H1 (cell line): ENCODE data around the gene ICA1. TPM values are rescaled to one million over a fixed set of nuclear protein-coding genes. Genes with fewer than 3 reads are reported as not detected.

Experiments used
- CTCF ChIA-PET: fragments of 300-600 bp; sonication (Branson Sonifier 250); formaldehyde crosslinking; loops from one replicate; lab custom pipeline; 2021; ENCODE audit not compliant: partially characterized antibody; lab: Charles Lee
- POLR2A ChIA-PET: fragments of 300-600 bp; sonication (Branson Sonifier 250); formaldehyde crosslinking; loops from one replicate; lab custom pipeline; 2021; ENCODE audit warnings: inconsistent platforms; ENCODE audit not compliant: partially characterized antibody; lab: Charles Lee
- DNase-seq, 2 experiments: peaks; one replicate each; pipeline versions ENCODE4 v3.0.0 to v3.0.0-alpha.2; 2010 to 2022; ENCODE audit warnings: low spot score in 2 of 2, low read depth in 1 of 2, mixed read lengths in 1 of 2
- FAIRE-seq: peaks from 2 replicates; lab custom pipeline; 2011; peaks lifted over from hg19 to GRCh38; lab: Jason Lieb, UNC
- H2AFZ ChIP-seq: 2 replicates; pipeline ENCODE4 v1.8.1; 2012; ENCODE audit warnings: low read length, inconsistent platforms
- H2AK5ac ChIP-seq: 2 replicates; pipeline ENCODE4 v1.6.1; 2013; ENCODE audit warnings: low read depth, low read length
- H2BK120ac ChIP-seq: replicated peaks from 2 replicates; pipeline ENCODE3; 2013; ENCODE audit warnings: low read depth, low read length, inconsistent platforms
- H2BK12ac ChIP-seq: 2 replicates; pipeline ENCODE4 v1.6.1; 2013; ENCODE audit warnings: low read depth, low read length
- H2BK15ac ChIP-seq: 2 replicates; pipeline ENCODE4 v1.6.1; 2013; ENCODE audit warnings: low read length
- H2BK20ac ChIP-seq: 2 replicates; pipeline ENCODE4 v1.6.1; 2013; ENCODE audit warnings: low read length
- H2BK5ac ChIP-seq: 2 replicates; pipeline ENCODE4 v1.6.1; 2013; ENCODE audit warnings: low read depth, low read length
- H3K14ac ChIP-seq: 2 replicates; pipeline ENCODE4 v1.6.1; 2013; ENCODE audit warnings: inconsistent platforms; ENCODE audit not compliant: insufficient read length
- H3K18ac ChIP-seq: 2 replicates; pipeline ENCODE4 v1.6.1; 2013; ENCODE audit warnings: low read length; ENCODE audit errors: extremely low read depth
- H3K23ac ChIP-seq: 2 replicates; pipeline ENCODE4 v1.6.1; 2013; ENCODE audit warnings: inconsistent platforms; ENCODE audit not compliant: insufficient read length
- H3K23me2 ChIP-seq: 2 replicates; pipeline ENCODE4 v1.6.1; 2013; ENCODE audit warnings: low read depth, low read length
- H3K27ac ChIP-seq: 2 replicates; pipeline ENCODE4 v1.6.1; 2011; ENCODE audit warnings: low read depth, low read length, inconsistent platforms
- H3K27me3 ChIP-seq, 4 experiments: replicated peaks in 1 of 4; 1 replicate in 1 of 4; 2 replicates in 3 of 4; pipeline versions ENCODE4 v1.6.1 to v1.8.1; 2011 to 2013; ENCODE audit warnings: low read length in 3 of 4, mild to moderate bottlenecking in 3 of 4, inconsistent platforms in 2 of 4, mixed read lengths in 2 of 4, moderate library complexity in 1 of 4; ENCODE audit not compliant: control insufficient read depth in 3 of 4, insufficient read depth in 3 of 4; ENCODE audit errors: extremely low read depth in 1 of 4
- H3K36me3 ChIP-seq, 4 experiments: 2 replicates each; pipeline versions ENCODE4 v1.6.1 to v1.8.1; 2011 to 2013; ENCODE audit warnings: mild to moderate bottlenecking in 4 of 4, low read length in 3 of 4, moderate library complexity in 2 of 4, control low read depth in 1 of 4, inconsistent platforms in 1 of 4; ENCODE audit not compliant: insufficient read depth in 4 of 4, control insufficient read depth in 2 of 4
- H3K4ac ChIP-seq: replicated peaks from 2 replicates; pipeline ENCODE3; 2013; ENCODE audit warnings: low read length, low read depth, mixed read lengths, inconsistent platforms; ENCODE audit not compliant: insufficient read length
- H3K4me1 ChIP-seq, 4 experiments: replicated peaks in 1 of 4; 1 replicate in 1 of 4; 2 replicates in 3 of 4; pipeline versions ENCODE4 v1.6.1 to v1.8.1; 2011 to 2013; ENCODE audit warnings: low read length in 3 of 4, inconsistent platforms in 2 of 4, mixed read lengths in 1 of 4; ENCODE audit not compliant: insufficient read depth in 4 of 4, control insufficient read depth in 3 of 4
- H3K4me2 ChIP-seq, 2 experiments: 2 replicates each; pipeline versions ENCODE4 v1.6.1 to v1.8.1; 2011 to 2013; ENCODE audit warnings: low read depth in 2 of 2, low read length in 2 of 2, control low read depth in 1 of 2, inconsistent platforms in 1 of 2, mild to moderate bottlenecking in 1 of 2; ENCODE audit not compliant: insufficient read depth in 1 of 2
- H3K4me3 ChIP-seq, 4 experiments: fragments of 200-600, 300-600 bp in 1 of 4; sonication (generic), shearing (Covaris generic), sonication (Bioruptor Twin) in 1 of 4; 2 replicates each; pipeline versions ENCODE4 v1.5.1 to v1.8.1; 2011 to 2016; ENCODE audit warnings: low read length in 4 of 4, low read depth in 3 of 4, control low read depth in 2 of 4, inconsistent platforms in 2 of 4, mild to moderate bottlenecking in 2 of 4, mixed read lengths in 1 of 4, moderate library complexity in 1 of 4; ENCODE audit not compliant: insufficient read depth in 2 of 4; ENCODE audit errors: extremely low read depth in 1 of 4
- H3K56ac ChIP-seq: replicated peaks from 2 replicates; pipeline ENCODE3; 2013; ENCODE audit warnings: low read depth, mild to moderate bottlenecking, mixed read lengths, low read length, inconsistent platforms; ENCODE audit not compliant: insufficient read length
- H3K79me1 ChIP-seq: 2 replicates; pipeline ENCODE4 v1.6.1; 2013; ENCODE audit warnings: low read depth, low read length, control low read depth
- H3K79me2 ChIP-seq, 2 experiments: 2 replicates each; pipeline versions ENCODE4 v1.6.1 to v1.8.1; 2012 to 2013; ENCODE audit warnings: low read length in 2 of 2, mild to moderate bottlenecking in 2 of 2, inconsistent platforms in 1 of 2; ENCODE audit not compliant: insufficient read depth in 2 of 2, control insufficient read depth in 1 of 2
- H3K9ac ChIP-seq, 4 experiments: replicated peaks in 1 of 4; 1 replicate in 1 of 4; 2 replicates in 3 of 4; pipeline versions ENCODE4 v1.6.1 to v1.8.1; 2011 to 2013; ENCODE audit warnings: low read depth in 3 of 4, low read length in 3 of 4, control low read depth in 2 of 4, mild to moderate bottlenecking in 2 of 4, moderate library complexity in 2 of 4, inconsistent platforms in 1 of 4; ENCODE audit errors: extremely low read depth in 1 of 4
- H3K9me3 ChIP-seq, 2 experiments: 2 replicates each; pipeline versions ENCODE4 v1.6.1 to v1.8.1; 2012 to 2013; ENCODE audit warnings: mild to moderate bottlenecking in 2 of 2, moderate library complexity in 2 of 2, control low read depth in 1 of 2, inconsistent platforms in 1 of 2, low read depth in 1 of 2, low read length in 1 of 2, mixed read lengths in 1 of 2; ENCODE audit not compliant: insufficient read depth in 2 of 2
- H4K20me1 ChIP-seq, 2 experiments: replicated peaks in 1 of 2; 2 replicates each; pipeline versions ENCODE3 to v1.8.1; 2011 to 2013; ENCODE audit warnings: inconsistent platforms in 2 of 2, low read length in 2 of 2, mild to moderate bottlenecking in 1 of 2; ENCODE audit not compliant: insufficient read depth in 2 of 2, control insufficient read depth in 1 of 2
- H4K5ac ChIP-seq: 2 replicates; pipeline ENCODE4 v1.6.1; 2013; ENCODE audit warnings: low read length, low read depth, mixed read lengths, inconsistent platforms; ENCODE audit not compliant: insufficient read length
- H4K8ac ChIP-seq: 2 replicates; pipeline ENCODE4 v1.8.0; 2013; ENCODE audit warnings: mild to moderate bottlenecking, moderate library complexity, low read length, inconsistent platforms; ENCODE audit not compliant: insufficient read depth; ENCODE audit errors: extremely low read depth
- H4K91ac ChIP-seq: replicated peaks from 2 replicates; pipeline ENCODE3; 2013; ENCODE audit warnings: low read length, mixed read lengths, inconsistent platforms; ENCODE audit not compliant: insufficient read length
- CTBP2 ChIP-seq: IDR thresholded peaks from 2 replicates; pipeline ENCODE4 v1.7.0; 2011; ENCODE audit warnings: borderline replicate concordance, mild to moderate bottlenecking, moderate library complexity, mixed read lengths, low read length; ENCODE audit not compliant: insufficient read depth, insufficient read length
- RAD21 ChIP-seq, 2 experiments: IDR thresholded peaks in 1 of 2; conservative IDR thresholded peaks in 1 of 2; 2 replicates each; pipeline ENCODE4 v1.6.1; 2011; ENCODE audit warnings: low read depth in 2 of 2, low read length in 2 of 2, improper control_type of control experiment in 1 of 2, inconsistent platforms in 1 of 2, mild to moderate bottlenecking in 1 of 2, moderate library complexity in 1 of 2
- RBBP5 ChIP-seq: IDR thresholded peaks from 2 replicates; pipeline ENCODE4 v1.7.1; 2012; ENCODE audit warnings: low read depth, mild to moderate bottlenecking, inconsistent platforms, low read length, moderate library complexity, borderline replicate concordance
- RNF2 ChIP-seq: fragments of 200-900, 300-1000 bp; sonication (generic); IDR thresholded peaks from 2 replicates; pipeline ENCODE4 v1.7.1; 2016; ENCODE audit warnings: borderline replicate concordance, low read depth, mild to moderate bottlenecking, antibody characterized with exemption, low read length; ENCODE audit not compliant: poor library complexity, severe bottlenecking; ENCODE audit errors: missing control alignments
- SP4 ChIP-seq: IDR thresholded peaks from 2 replicates; pipeline ENCODE4 v1.6.1; 2012; ENCODE audit warnings: low read length, inconsistent platforms
- TEAD4 ChIP-seq: IDR thresholded peaks from 2 replicates; pipeline ENCODE4 v1.6.1; 2012; ENCODE audit warnings: low read depth, low read length, inconsistent platforms, mixed read lengths
- WGBS, 2 experiments: shearing (Covaris generic) in 1 of 2; methylation state at CpG; one replicate each; pipeline versions ENCODE4 v1.1.6 to v1.1.7; 2013 to 2015; ENCODE audit warnings: low lambda C conversion rate in 2 of 2, mixed read lengths in 2 of 2, inconsistent platforms in 1 of 2, low coverage in 1 of 2, missing lambda C conversion rate in 1 of 2; ENCODE audit not compliant: insufficient replicate concordance in 2 of 2, insufficient coverage in 1 of 2, insufficient read length in 1 of 2; ENCODE audit errors: extremely low coverage in 1 of 2, missing lambda C conversion rate in 1 of 2; 5-methylcytosine and 5-hydroxymethylcytosine counted together
- polyA plus RNA-seq, 7 experiments: library from polyadenylated mRNA; depleted of rRNA in 3 of 7; stranded (reverse) in 5 of 7; unstranded in 2 of 7; fragments of >200 nt in 5 of 7; fragments of 200-250 nt in 2 of 7; gene quantifications; 1 replicate in 5 of 7; 2 replicates in 1 of 7; 4 replicates in 1 of 7; pipeline versions ENCODE4 v1.2.1 to v1.2.3, GENCODE V29; 2011 to 2013; ENCODE audit warnings: missing spikeins in 2 of 7, mixed read lengths in 2 of 7
- total RNA-seq: library from RNA; stranded (reverse); fragmentation: NEBNext Ultra II Directional; extraction: Animal tissue kit (Norgen Biotek cat#: 25700); gene quantifications from 2 replicates; pipeline ENCODE4 v1.2.1, GENCODE V29; 2021

The ICA1 gene
- total and polyA plus RNA-seq, 2 of the 8 experiments (the other 6 are each of a cell fraction or from before 2014, with no cell fraction given): 14.9 to 37.1 TPM

DNA sequence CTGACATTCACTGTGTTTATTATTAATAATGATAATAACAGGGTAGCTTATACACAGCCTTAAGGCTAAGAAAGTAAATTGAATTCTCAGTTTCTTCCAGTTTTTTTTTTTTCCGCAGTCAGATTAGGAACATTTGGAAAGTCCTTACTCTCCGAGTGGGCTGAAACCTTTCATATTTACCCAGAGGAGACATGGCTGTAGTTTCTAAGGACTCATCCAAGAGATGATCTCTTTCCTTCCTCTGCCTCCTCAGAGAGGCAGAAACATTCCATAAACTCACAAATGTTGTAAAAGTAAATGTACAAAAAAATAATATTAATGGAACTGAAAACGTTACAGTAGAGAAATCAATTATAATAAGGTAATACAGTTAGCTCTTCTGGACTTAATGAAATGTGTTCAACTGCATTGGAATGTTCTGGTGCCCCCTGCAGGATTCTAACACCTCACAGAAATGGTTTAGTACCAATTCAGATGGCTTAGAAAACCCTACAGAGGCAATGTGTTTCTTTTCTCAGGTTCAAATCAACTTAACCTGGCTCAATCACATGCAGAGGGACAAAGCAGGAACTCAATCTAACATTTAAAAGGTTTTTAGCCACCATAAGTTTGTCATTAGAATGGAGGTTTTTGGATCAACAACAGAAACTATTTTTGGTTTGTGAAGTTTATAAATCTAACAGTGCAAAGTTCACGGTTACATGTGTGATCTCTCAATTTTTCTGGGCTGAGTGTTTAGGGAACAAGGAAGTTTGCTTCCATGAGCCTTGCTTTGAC lies 71.7 kb downstream of the ICA1 start:
- ChIA-PET CTCF (interaction anchor here (0.6 to 2.4 kb wide), 38 partner anchors 9 to 549 kb away, joined by 3 to 10 read pairs (median 4); partner anchors contain the start of gene GLCCI1), POLR2A (interaction anchor here (1.1 kb wide), 1 partner anchor 550 kb away, joined by 3 read pairs; the partner anchor contains the start of gene UMAD1)
- Histone ChIP-seq H3K14ac (no peak overlapping the region), H3K18ac (no peak overlapping the region), H2BK20ac (no peak overlapping the region), H3K9ac (no peak overlapping the region), H3K23me2 (no peaks in the 10 kb centered on the region), H2BK15ac (no peak overlapping the region), H2BK12ac (no peak overlapping the region), H3K36me3 (no peaks in the 10 kb centered on the region; a peak in 1 of 8 replicates), H2BK120ac (no peak overlapping the region), H3K27ac (no peak overlapping the region), H3K4me2 (no peak overlapping the region), H2AFZ (no peak overlapping the region), H4K91ac (no peak overlapping the region), H2AK5ac (no peak overlapping the region), H2BK5ac (no peak overlapping the region), H4K20me1 (no peaks in the 10 kb centered on the region), H3K56ac (no peak overlapping the region), H4K8ac (no peak overlapping the region), H3K27me3 (no peaks in the 10 kb centered on the region), H3K4me1 (peaks cover 0 to 14% (median 2%) of the 10 kb centered on the region in 4 experiments; a peak in 4 of 7 replicates), H3K79me2 (no peaks in the 10 kb centered on the region), H3K23ac (no peak overlapping the region), H4K5ac (no peak overlapping the region), H3K4me3 (no peak overlapping the region), H3K9me3 (no peaks in the 10 kb centered on the region), H3K4ac (no peak overlapping the region), H3K79me1 (no peaks in the 10 kb centered on the region)
- 41% methylated on average over 4 of the region's 4 CpGs; no CpG with 5 or more reads in 1 of the 2 experiments for WGBS, 2 experiments
- DNase-seq (no peak), FAIRE-seq (peak; percentile 78)
- TF ChIP-seq RBBP5 (no peak), CTBP2 (no peak), SP4 (no peak), RAD21 (IDR thresholded peaks at IDR 0.05 in 1 of 2, conservative IDR thresholded peaks at IDR 0.05 in 1 of 2; ENCODE audit: low read depth in 2 of 2, low read length in 2 of 2) (peak; percentile 75 to 79), TEAD4 (peak; percentile 47; the same call in 1 of the 2 replicates), RNF2 (no peak)
